GM23338 (cell line): ENCODE data around the gene FMN1. TPM values are rescaled to one million over a fixed set of nuclear protein-coding genes. Genes with fewer than 3 reads are reported as not detected.

Experiments used
- ATAC-seq: fragments of 200-7000 bp; cut with Tn5 transposase; 3 replicates; pipeline ENCODE4 v1.9.1; 2020
- DNase-seq: peaks from one replicate; pipeline ENCODE4 v3.0.0-alpha.2; 2015; ENCODE audit warnings: low spot score
- H2AFZ ChIP-seq: fragments of 200-600 bp; sonication (generic); 2 replicates; pipeline ENCODE4 v1.8.0; 2016; ENCODE audit warnings: antibody characterized with exemption, mild to moderate bottlenecking, moderate library complexity
- H3F3A ChIP-seq: fragments of 200-600 bp; sonication (generic); replicated peaks from 2 replicates; pipeline ENCODE4 v1.8.0; 2017; ENCODE audit warnings: antibody characterized with exemption, mixed run types, low read depth
- H3K27ac ChIP-seq: fragments of 200-600 bp; sonication (generic); 2 replicates; pipeline ENCODE4 v1.6.1; 2016; ENCODE audit warnings: low read depth
- H3K27me3 ChIP-seq: fragments of 200-600 bp; sonication (generic); 2 replicates; pipeline ENCODE4 v1.8.0; 2016; ENCODE audit warnings: mild to moderate bottlenecking, mixed run types, moderate library complexity; ENCODE audit not compliant: insufficient read depth
- H3K36me3 ChIP-seq: fragments of 200-600 bp; sonication (generic); 2 replicates; pipeline ENCODE4 v1.8.0; 2016; ENCODE audit warnings: mild to moderate bottlenecking; ENCODE audit not compliant: insufficient read depth
- H3K4me1 ChIP-seq: fragments of 200-600 bp; sonication (generic); 2 replicates; pipeline ENCODE4 v1.8.0; 2016; ENCODE audit warnings: mild to moderate bottlenecking, moderate library complexity; ENCODE audit not compliant: insufficient read depth
- H3K4me2 ChIP-seq: fragments of 200-600 bp; sonication (generic); 2 replicates; pipeline ENCODE4 v1.7.1; 2017; ENCODE audit warnings: mixed run types
- H3K4me3 ChIP-seq: fragments of 200-600 bp; sonication (generic); 2 replicates; pipeline ENCODE4 v1.6.1; 2016; ENCODE audit warnings: mixed run types
- H3K79me2 ChIP-seq: fragments of 200-600 bp; sonication (generic); replicated peaks from 2 replicates; pipeline ENCODE4 v1.8.0; 2017; ENCODE audit warnings: mild to moderate bottlenecking; ENCODE audit not compliant: insufficient read depth
- H3K9me2 ChIP-seq: fragments of 200-600 bp; sonication (generic); 2 replicates; pipeline ENCODE4 v1.8.0; 2017; ENCODE audit not compliant: insufficient read depth
- H4K20me1 ChIP-seq: fragments of 200-600 bp; sonication (generic); replicated peaks from 2 replicates; pipeline ENCODE4 v1.8.0; 2017; ENCODE audit warnings: mild to moderate bottlenecking; ENCODE audit not compliant: insufficient read depth
- H3K27ac Mint-ChIP-seq: 2 replicates; pipeline ENCODE4 v1.8.0; 2020; ENCODE audit warnings: inconsistent platforms, mild to moderate bottlenecking, moderate library complexity, mixed read lengths
- H3K27me3 Mint-ChIP-seq: 3 replicates; pipeline ENCODE4 v1.8.0; 2022; ENCODE audit warnings: low read depth, mild to moderate bottlenecking, moderate library complexity, mixed read lengths, inconsistent platforms; ENCODE audit not compliant: insufficient read depth, poor library complexity
- H3K36me3 Mint-ChIP-seq: 3 replicates; pipeline ENCODE4 v1.8.0; 2021; ENCODE audit warnings: low read depth, mild to moderate bottlenecking, inconsistent platforms, moderate library complexity, mixed read lengths
- H3K4me1 Mint-ChIP-seq: 3 replicates; pipeline ENCODE4 v1.8.0; 2020; ENCODE audit warnings: mild to moderate bottlenecking, inconsistent platforms, mixed read lengths
- H3K4me3 Mint-ChIP-seq: 3 replicates; pipeline ENCODE4 v1.8.0; 2021; ENCODE audit warnings: moderate library complexity, mild to moderate bottlenecking, inconsistent platforms, mixed read lengths
- H3K9me3 Mint-ChIP-seq: 3 replicates; pipeline ENCODE4 v1.8.0; 2020; ENCODE audit warnings: moderate library complexity, mild to moderate bottlenecking, inconsistent platforms, mixed read lengths
- polyA plus RNA-seq: library from polyadenylated mRNA; unstranded; fragments of >200 nt; fragmentation: Nextera tagmentation; extraction: Ambion mirVana; gene quantifications from 2 replicates; pipeline ENCODE4 v1.2.1, GENCODE V29; 2016
- total RNA-seq: library from RNA; depleted of rRNA; stranded (reverse); fragments of >200 nt; shearing (Covaris generic); gene quantifications from 2 replicates; pipeline ENCODE4 v1.2.3, GENCODE V29; 2014
- TF ChIP-seq, protein P1 (sequence below): IDR thresholded peaks from one replicate; pipeline ENCODE4 v1.6.1; 2018; ENCODE audit warnings: antibody characterized with exemption; ENCODE audit not compliant: unreplicated experiment
- TF ChIP-seq, protein P2 (sequence below): fragments of 250-450 bp; sonication (Bioruptor Pico); IDR thresholded peaks from 2 replicates; pipeline ENCODE4 v1.5.0; 2020; ENCODE audit warnings: mild to moderate bottlenecking, moderate library complexity

The FMN1 gene
- total and polyA plus RNA-seq, 2 experiments from 2014 or later: 1.2 to 1.6 TPM

DNA sequence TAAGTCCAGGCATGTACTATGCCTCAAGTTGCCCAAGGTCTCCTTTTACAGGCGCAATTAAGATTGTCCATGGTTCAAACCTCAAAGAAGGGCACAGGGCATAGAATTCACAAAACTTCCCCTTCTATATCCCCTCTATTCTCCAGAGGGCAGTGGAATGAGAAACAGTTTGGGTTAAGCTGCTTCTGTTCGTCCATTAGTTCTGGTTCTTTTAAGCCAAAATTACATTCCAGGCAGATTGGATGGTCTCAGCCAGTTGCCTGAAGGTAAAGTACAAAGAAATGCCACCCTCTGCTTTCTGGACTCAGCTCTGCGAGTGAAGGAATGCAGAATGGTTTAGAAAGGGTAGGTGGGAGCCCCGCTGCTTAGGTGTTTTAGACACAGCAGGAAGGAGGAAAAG lies 276.0 kb downstream of the FMN1 start:
- DNase-seq: peak; percentile 41
- H3K27me3 ChIP-seq: no peaks in the 10 kb centered on the region
- peak; percentile 85 for ATAC-seq
- no peak overlapping the region for H3K4me3 ChIP-seq
- H3K4me1 Mint-ChIP-seq: peaks cover 14% of the 10 kb centered on the region
- H4K20me1 ChIP-seq: no peaks in the 10 kb centered on the region
- TF ChIP-seq, protein P1, sequence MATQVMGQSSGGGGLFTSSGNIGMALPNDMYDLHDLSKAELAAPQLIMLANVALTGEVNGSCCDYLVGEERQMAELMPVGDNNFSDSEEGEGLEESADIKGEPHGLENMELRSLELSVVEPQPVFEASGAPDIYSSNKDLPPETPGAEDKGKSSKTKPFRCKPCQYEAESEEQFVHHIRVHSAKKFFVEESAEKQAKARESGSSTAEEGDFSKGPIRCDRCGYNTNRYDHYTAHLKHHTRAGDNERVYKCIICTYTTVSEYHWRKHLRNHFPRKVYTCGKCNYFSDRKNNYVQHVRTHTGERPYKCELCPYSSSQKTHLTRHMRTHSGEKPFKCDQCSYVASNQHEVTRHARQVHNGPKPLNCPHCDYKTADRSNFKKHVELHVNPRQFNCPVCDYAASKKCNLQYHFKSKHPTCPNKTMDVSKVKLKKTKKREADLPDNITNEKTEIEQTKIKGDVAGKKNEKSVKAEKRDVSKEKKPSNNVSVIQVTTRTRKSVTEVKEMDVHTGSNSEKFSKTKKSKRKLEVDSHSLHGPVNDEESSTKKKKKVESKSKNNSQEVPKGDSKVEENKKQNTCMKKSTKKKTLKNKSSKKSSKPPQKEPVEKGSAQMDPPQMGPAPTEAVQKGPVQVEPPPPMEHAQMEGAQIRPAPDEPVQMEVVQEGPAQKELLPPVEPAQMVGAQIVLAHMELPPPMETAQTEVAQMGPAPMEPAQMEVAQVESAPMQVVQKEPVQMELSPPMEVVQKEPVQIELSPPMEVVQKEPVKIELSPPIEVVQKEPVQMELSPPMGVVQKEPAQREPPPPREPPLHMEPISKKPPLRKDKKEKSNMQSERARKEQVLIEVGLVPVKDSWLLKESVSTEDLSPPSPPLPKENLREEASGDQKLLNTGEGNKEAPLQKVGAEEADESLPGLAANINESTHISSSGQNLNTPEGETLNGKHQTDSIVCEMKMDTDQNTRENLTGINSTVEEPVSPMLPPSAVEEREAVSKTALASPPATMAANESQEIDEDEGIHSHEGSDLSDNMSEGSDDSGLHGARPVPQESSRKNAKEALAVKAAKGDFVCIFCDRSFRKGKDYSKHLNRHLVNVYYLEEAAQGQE: no peak
- TF ChIP-seq, protein P2, sequence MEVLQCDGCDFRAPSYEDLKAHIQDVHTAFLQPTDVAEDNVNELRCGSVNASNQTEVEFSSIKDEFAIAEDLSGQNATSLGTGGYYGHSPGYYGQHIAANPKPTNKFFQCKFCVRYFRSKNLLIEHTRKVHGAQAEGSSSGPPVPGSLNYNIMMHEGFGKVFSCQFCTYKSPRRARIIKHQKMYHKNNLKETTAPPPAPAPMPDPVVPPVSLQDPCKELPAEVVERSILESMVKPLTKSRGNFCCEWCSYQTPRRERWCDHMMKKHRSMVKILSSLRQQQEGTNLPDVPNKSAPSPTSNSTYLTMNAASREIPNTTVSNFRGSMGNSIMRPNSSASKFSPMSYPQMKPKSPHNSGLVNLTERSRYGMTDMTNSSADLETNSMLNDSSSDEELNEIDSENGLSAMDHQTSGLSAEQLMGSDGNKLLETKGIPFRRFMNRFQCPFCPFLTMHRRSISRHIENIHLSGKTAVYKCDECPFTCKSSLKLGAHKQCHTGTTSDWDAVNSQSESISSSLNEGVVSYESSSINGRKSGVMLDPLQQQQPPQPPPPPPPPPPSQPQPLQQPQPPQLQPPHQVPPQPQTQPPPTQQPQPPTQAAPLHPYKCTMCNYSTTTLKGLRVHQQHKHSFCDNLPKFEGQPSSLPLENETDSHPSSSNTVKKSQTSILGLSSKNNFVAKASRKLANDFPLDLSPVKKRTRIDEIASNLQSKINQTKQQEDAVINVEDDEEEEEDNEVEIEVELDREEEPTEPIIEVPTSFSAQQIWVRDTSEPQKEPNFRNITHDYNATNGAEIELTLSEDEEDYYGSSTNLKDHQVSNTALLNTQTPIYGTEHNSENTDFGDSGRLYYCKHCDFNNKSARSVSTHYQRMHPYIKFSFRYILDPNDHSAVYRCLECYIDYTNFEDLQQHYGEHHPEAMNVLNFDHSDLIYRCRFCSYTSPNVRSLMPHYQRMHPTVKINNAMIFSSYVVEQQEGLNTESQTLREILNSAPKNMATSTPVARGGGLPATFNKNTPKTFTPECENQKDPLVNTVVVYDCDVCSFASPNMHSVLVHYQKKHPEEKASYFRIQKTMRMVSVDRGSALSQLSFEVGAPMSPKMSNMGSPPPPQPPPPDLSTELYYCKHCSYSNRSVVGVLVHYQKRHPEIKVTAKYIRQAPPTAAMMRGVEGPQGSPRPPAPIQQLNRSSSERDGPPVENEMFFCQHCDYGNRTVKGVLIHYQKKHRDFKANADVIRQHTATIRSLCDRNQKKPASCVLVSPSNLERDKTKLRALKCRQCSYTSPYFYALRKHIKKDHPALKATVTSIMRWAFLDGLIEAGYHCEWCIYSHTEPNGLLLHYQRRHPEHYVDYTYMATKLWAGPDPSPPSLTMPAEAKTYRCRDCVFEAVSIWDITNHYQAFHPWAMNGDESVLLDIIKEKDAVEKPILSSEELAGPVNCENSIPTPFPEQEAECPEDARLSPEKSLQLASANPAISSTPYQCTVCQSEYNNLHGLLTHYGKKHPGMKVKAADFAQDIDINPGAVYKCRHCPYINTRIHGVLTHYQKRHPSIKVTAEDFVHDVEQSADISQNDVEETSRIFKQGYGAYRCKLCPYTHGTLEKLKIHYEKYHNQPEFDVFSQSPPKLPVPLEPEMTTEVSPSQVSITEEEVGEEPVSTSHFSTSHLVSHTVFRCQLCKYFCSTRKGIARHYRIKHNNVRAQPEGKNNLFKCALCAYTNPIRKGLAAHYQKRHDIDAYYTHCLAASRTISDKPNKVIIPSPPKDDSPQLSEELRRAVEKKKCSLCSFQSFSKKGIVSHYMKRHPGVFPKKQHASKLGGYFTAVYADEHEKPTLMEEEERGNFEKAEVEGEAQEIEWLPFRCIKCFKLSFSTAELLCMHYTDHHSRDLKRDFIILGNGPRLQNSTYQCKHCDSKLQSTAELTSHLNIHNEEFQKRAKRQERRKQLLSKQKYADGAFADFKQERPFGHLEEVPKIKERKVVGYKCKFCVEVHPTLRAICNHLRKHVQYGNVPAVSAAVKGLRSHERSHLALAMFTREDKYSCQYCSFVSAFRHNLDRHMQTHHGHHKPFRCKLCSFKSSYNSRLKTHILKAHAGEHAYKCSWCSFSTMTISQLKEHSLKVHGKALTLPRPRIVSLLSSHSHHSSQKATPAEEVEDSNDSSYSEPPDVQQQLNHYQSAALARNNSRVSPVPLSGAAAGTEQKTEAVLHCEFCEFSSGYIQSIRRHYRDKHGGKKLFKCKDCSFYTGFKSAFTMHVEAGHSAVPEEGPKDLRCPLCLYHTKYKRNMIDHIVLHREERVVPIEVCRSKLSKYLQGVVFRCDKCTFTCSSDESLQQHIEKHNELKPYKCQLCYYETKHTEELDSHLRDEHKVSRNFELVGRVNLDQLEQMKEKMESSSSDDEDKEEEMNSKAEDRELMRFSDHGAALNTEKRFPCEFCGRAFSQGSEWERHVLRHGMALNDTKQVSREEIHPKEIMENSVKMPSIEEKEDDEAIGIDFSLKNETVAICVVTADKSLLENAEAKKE (CRISPR knock-in tag): peak; percentile 37; the same call in 1 of the 2 replicates
- H2AFZ ChIP-seq: no peak overlapping the region
- 0 out of 2 replicates have a peak, but pooled peaks cover 8% of the 10 kb centered on the region for H3K4me1 ChIP-seq
- H3K27ac ChIP-seq: no peak overlapping the region
- H3K27me3 Mint-ChIP-seq: no peaks in the 10 kb centered on the region
- H3K79me2 ChIP-seq: no peaks in the 10 kb centered on the region
- no peaks in the 10 kb centered on the region for H3K36me3 Mint-ChIP-seq
- H3K4me2 ChIP-seq: no peak overlapping the region
- H3K27ac Mint-ChIP-seq: no peak overlapping the region
- no peaks in the 10 kb centered on the region for H3F3A ChIP-seq
- H3K4me3 Mint-ChIP-seq: no peak overlapping the region
- H3K9me3 Mint-ChIP-seq: no peaks in the 10 kb centered on the region; the same call in 2 of the 3 replicates
- no peaks in the 10 kb centered on the region for H3K36me3 ChIP-seq
- H3K9me2 ChIP-seq: no peaks in the 10 kb centered on the region
